A549 treated with ZK216348 at 1 μM for 4 hours (cell line): ENCODE measurements around the gene UPK1A. TPM values are rescaled to one million over a fixed set of nuclear protein-coding genes. Genes with fewer than 3 reads are reported as not detected.

Experiments used
- total RNA-seq: library from RNA; stranded (reverse); fragments of 200-300 nt; extraction: Qiagen RNA extraction; gene quantifications from 5 replicates; pipeline ENCODE4 v1.2.3, GENCODE V29; 2022; ENCODE audit warnings: low read depth

UPK1A gene
- 0.46 to 1.2 TPM (median 0.71 TPM) in 5 replicates for total RNA-seq

GRCh38 chr19:35666251-35666913 is at the start of gene UPK1A:
Gene UPK1A (plus strand): TSS chr19:35666517. CDS start chr19:35666813, 296 bp downstream.

GRCh38 chr19:35628565-35629331 is 37.6 kb upstream of the UPK1A start, which contains the start of gene RBM42:
Gene RBM42 (plus strand): TSS chr19:35629036. CDS start chr19:35629154, 118 bp downstream.

GRCh38 chr19:35641515-35642151 is 24.7 kb upstream of the UPK1A start, which contains the start of gene ETV2:
Gene ETV2 (plus strand): TSS chr19:35641745. CDS start chr19:35642461, 716 bp downstream.

GRCh38 chr19:35648017-35648961 is 18.0 kb upstream of the UPK1A start, which contains the start of gene COX6B1:
Gene COX6B1 (plus strand): TSS chr19:35648323. CDS start chr19:35651244, 2,921 bp downstream.

DNA sequence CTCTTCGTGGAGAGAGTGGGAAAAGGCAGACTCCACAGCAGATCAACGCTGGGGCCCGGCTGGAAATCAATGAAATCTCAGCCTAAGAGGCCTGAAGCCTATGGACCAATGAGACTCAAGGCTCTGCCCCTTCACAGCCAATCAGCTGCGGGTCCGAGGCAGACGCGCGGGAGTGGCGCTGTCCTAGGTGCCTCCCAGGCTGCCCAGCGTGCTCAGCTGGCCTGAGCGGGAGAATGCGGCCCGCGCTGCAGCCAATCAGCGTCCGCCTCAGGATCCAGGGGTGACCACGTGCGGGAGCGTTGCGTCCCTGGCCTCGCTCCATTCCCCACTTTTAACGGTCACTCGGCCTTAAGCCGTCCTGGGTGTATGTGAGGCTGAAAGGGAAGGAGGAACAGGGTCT is 37.9 kb downstream of the UPK1A start, which contains the start of gene ZBTB32:
Gene ZBTB32 (plus strand): TSS at position 341 of the 400 bp plus-strand sequence. CDS start 10,069 bp downstream, outside the sequence.

DNA sequence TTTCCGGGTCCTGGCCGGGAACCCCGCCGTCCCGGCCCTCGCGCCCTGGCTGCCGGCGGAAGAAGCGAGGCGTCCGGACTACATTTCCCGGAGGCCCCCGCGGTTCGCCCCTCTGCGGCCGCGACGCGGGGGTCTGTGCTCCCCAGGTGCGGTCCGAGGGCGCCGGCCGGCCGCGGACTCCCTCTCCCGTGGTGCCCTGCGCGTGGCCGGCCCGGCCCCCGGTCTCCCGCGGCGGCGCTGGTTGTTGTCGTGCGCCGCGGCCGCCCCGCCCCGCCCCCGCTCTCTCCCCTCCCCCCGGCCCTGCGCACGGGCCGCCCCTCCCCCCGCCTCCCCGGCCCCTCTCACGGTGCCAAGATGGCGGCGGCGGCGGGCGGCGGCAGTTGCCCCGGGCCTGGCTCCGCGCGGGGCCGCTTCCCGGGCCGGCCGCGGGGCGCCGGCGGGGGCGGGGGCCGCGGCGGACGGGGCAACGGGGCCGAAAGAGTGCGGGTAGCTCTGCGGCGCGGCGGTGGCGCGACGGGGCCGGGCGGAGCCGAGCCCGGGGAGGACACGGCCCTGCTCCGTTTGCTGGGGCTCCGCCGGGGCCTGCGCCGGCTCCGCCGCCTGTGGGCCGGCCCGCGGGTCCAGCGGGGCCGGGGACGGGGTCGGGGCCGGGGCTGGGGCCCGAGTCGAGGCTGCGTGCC is 51.5 kb downstream of the UPK1A start, which contains the start of gene KMT2B:
Gene KMT2B (plus strand): TSS at position 339 of the 680 bp plus-strand sequence. CDS start 16 bp downstream, at position 355.

Other genes with a start within 250 kb of the UPK1A start
- not detected in 5 replicates for gene FFAR2, start 218.3 kb upstream of the UPK1A start, total RNA-seq
- gene KRTDAP, start 176.1 kb upstream of the UPK1A start, total RNA-seq, result not detected in 5 replicates
- gene DMKN, start 152.9 kb upstream of the UPK1A start, total RNA-seq, result 26.7 to 44.3 TPM (median 38.3 TPM) in 5 replicates
- gene SBSN, start 138.2 kb upstream of the UPK1A start, total RNA-seq, result 2.6 to 4.4 TPM (median 3.2 TPM) in 5 replicates
- gene GAPDHS, start 133.1 kb upstream of the UPK1A start, total RNA-seq, result not detected in 5 replicates
- gene TMEM147, start 120.9 kb upstream of the UPK1A start, total RNA-seq, result 321 to 437 TPM (median 432 TPM) in 5 replicates
- gene ATP4A, start 102.9 kb upstream of the UPK1A start, total RNA-seq, result not detected in 5 replicates
- not detected in 5 replicates for gene PMIS2, start 80.3 kb upstream of the UPK1A start, total RNA-seq
- gene HAUS5, start 53.8 kb upstream of the UPK1A start, total RNA-seq, result 10.7 to 19.3 TPM (median 15.2 TPM) in 5 replicates
- 125 to 206 TPM (median 199 TPM) in 5 replicates for gene RBM42, start 37.5 kb upstream of the UPK1A start, total RNA-seq
- gene ETV2, start 24.8 kb upstream of the UPK1A start, total RNA-seq, result 1.1 to 3.1 TPM (median 2.7 TPM) in 5 replicates
- gene COX6B1, start 18.2 kb upstream of the UPK1A start, total RNA-seq, result 1,241 to 1,697 TPM (median 1,334 TPM) in 5 replicates
- not detected in 5 replicates for gene ZBTB32, start 38.0 kb downstream of the UPK1A start, total RNA-seq
- 37.3 to 66.3 TPM (median 62.5 TPM) in 5 replicates for gene KMT2B, start 51.5 kb downstream of the UPK1A start, total RNA-seq
- gene IGFLR1, start 75.9 kb downstream of the UPK1A start, total RNA-seq, result 11.8 to 15.8 TPM (median 12.5 TPM) in 5 replicates
- gene U2AF1L4, start 78.9 kb downstream of the UPK1A start, total RNA-seq, result 23.9 to 34.9 TPM (median 27.6 TPM) in 5 replicates
- 243 to 320 TPM (median 282 TPM) in 5 replicates for gene PSENEN, start 79.1 kb downstream of the UPK1A start, total RNA-seq
- 21.9 to 27.2 TPM (median 23.2 TPM) in 5 replicates for gene LIN37, start 82.1 kb downstream of the UPK1A start, total RNA-seq
- gene HSPB6, start 90.5 kb downstream of the UPK1A start, total RNA-seq, result 0.15 to 0.33 TPM (median 0.25 TPM) in 5 replicates
- gene PROSER3, start 91.7 kb downstream of the UPK1A start, total RNA-seq, result 25.9 to 31.4 TPM (median 30.7 TPM) in 5 replicates
- 3.3 to 8.9 TPM (median 8.1 TPM) in 5 replicates for gene ARHGAP33, start 109.0 kb downstream of the UPK1A start, total RNA-seq
- gene PRODH2, start 146.3 kb downstream of the UPK1A start, total RNA-seq, result 0.13 to 0.52 TPM (median 0.38 TPM) in 5 replicates
- gene NPHS1, start 186.0 kb downstream of the UPK1A start, total RNA-seq, result 0.24 to 0.84 TPM (median 0.44 TPM) in 5 replicates
- 0.24 to 0.70 TPM (median 0.52 TPM) in 5 replicates for gene KIRREL2, start 190.4 kb downstream of the UPK1A start, total RNA-seq
- gene APLP1, start 202.1 kb downstream of the UPK1A start, total RNA-seq, result 72.6 to 97.1 TPM (median 93.4 TPM) in 5 replicates
- gene NFKBID, start 234.0 kb downstream of the UPK1A start, total RNA-seq, result 4.2 to 8.9 TPM (median 7.8 TPM) in 5 replicates
- gene HCST, start 236.0 kb downstream of the UPK1A start, total RNA-seq, result 0.55 to 0.89 TPM (median 0.63 TPM) in 3 of 5 replicates, not detected in the others
- not detected in 5 replicates for gene TYROBP, start 241.8 kb downstream of the UPK1A start, total RNA-seq